CD4-positive, alpha-beta T cell treated with Interleukin-6 at 100 ng/mL for 8 hours (primary cell): ENCODE results near the gene RRAS.
"Not testable (repeated sequence)": the region's sequence is repeated elsewhere in the genome, so short reads cannot be mapped to it uniquely, and the experiment has no call there.

Experiments used
- DNase-seq: peaks from one replicate; pipeline ENCODE4 v3.0.0-alpha.2; 2020; ENCODE audit warnings: mixed read lengths, low spot score

Gene RRAS

GRCh38 chr19:49654581-49654980, 14.6 kb upstream of the RRAS start:
- no peak for DNase-seq

- no peak for DNase-seq
Observed at GRCh38 chr19:49653466-49653806, 13.5 kb upstream of the RRAS start.

GRCh38 chr19:49652551-49653465, 12.9 kb upstream of the RRAS start:
- DNase-seq = no peak

GRCh38 chr19:49651820-49652550, 12.0 kb upstream of the RRAS start:
- no peak for DNase-seq

GRCh38 chr19:49651029-49651819, 11.3 kb upstream of the RRAS start:
- no peak for DNase-seq

GRCh38 chr19:49646586-49646985, 6.6 kb upstream of the RRAS start:
- no peak for DNase-seq

- no peak for DNase-seq
Observed at GRCh38 chr19:49645995-49646394, 6.1 kb upstream of the RRAS start.

- DNase-seq = no peak
Observed at GRCh38 chr19:49645592-49645991, 5.6 kb upstream of the RRAS start.

GRCh38 chr19:49643466-49643865, 3.5 kb upstream of the RRAS start:
- DNase-seq = no peak

- no peak for DNase-seq
Observed at GRCh38 chr19:49642492-49643035, 2.6 kb upstream of the RRAS start.

- DNase-seq = peak; percentile 100
Observed at GRCh38 chr19:49641688-49642491, 1.9 kb upstream of the RRAS start, which contains the start of gene SCAF1. SCAF1 (plus strand) TSS chr19:49642209; CDS start chr19:49645027, 2,818 bp downstream.

- DNase-seq = no peak
Observed at GRCh38 chr19:49639401-49640112, 386 bp downstream of the RRAS start.

- no peak for DNase-seq
Observed at GRCh38 chr19:49637821-49638738, 1.9 kb downstream of the RRAS start.

GRCh38 chr19:49636233-49636932, 3.6 kb downstream of the RRAS start:
- DNase-seq = no peak

GRCh38 chr19:49635530-49636232, 4.3 kb downstream of the RRAS start:
- no peak for DNase-seq

GRCh38 chr19:49633273-49633672, 6.7 kb downstream of the RRAS start:
- not testable (repeated sequence) for DNase-seq

GRCh38 chr19:49632576-49632975, 7.4 kb downstream of the RRAS start:
- no peak for DNase-seq

GRCh38 chr19:49631610-49632192, 8.2 kb downstream of the RRAS start:
- DNase-seq = no peak
